Measurements from ENCODE around the gene MCCC2. TPM values are rescaled to one million over a fixed set of nuclear protein-coding genes. Genes with fewer than 3 reads are reported as not detected.
"Not testable (repeated sequence)": the region's sequence is repeated elsewhere in the genome, so short reads cannot be mapped to it uniquely, and the experiment has no call there.

Gene MCCC2
- total RNA-seq, 1 donor from 2014 or later = 115 TPM

DNA sequence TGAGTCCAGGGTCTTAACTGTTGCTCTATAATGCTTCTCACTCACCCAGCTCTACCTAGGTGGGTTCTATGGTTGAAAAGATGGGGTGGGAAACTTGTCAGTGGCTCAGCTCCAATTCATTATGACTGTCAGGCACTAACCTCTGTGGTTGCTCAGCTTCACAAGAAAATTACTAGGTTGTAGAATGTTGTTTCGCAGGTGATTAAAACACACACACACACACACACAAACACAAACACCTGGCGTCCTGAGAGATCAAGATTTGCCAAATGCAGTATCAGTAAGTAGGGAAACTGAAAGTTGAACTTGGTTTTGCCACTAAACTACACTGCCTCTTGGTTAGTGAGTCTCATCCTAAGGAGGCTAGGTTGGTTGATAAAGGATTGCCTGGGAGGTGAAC, 2.8 kb downstream of the MCCC2 start:
- DNase-seq (ENCODE audit: missing footprints) (no peak), ATAC-seq (no peak)
- intact Hi-C loops (cut with DNase I) = no loop called here

DNA sequence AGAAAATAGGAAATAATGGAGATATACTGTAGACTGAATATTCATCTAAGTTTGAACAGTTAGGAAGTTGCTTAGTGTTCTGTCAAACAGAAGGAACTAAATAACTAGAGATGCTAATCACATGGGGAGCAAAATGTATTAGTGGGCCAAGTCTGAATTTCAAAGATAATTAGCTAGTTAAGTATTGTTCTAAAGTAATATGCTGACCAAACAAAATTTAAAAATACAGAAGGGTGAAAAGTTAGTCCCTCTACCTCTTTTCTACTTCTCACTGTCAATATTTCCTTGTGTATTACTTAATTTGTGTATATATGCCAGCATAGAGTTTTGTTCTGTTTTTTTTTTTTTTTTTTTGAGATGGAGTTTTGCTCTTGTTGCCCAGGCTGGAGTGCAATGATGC, 4.0 kb downstream of the MCCC2 start:
- ATAC-seq = no peak
- no peak for DNase-seq (ENCODE audit: missing footprints)
- intact Hi-C loops (cut with DNase I) = no loop called here

DNA sequence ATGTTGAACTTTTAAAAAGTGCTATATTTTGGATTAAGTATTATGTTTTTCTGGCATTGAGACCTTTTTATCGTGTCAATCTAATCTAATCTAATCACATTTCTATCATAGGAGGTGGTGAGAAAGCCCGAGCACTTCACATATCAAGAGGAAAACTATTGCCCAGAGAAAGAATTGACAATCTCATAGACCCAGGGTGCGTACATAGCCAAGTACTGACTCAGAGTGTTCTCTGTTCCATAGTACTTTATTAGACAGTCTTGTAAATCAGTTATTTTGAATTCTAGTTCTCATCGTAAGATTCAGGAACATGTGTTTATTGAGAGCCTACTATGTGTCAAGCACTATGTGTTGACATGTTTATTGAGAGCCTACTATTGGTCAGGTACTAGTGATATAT, 9.0 kb downstream of the MCCC2 start:
- DNase-seq (ENCODE audit: missing footprints) (no peak), ATAC-seq (no peak)
- intact Hi-C loops (cut with DNase I) = no loop called here

DNA sequence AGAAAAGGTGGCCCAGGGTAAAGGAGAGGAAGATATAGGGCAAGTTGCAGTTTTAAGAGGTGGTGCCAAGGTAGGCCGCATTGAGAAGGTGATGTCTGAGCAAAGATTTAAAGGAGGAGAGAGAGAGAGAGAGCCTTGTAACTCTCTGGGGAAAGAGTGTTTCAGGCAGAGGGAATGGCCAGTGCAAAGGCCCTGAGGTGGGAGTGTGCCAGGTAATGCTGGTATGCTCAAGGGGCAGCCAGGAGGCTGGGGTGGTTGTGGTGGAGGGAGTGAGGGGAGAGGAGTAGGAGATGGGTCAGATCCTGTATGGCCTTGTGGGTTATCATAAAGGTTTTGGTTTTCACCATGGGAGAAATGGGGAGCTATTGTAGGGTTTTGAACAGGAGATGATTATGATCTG, 9.9 kb downstream of the MCCC2 start:
- intact Hi-C loops (cut with DNase I) = no loop called here
- ATAC-seq (no peak), DNase-seq (ENCODE audit: missing footprints) (no peak)

DNA sequence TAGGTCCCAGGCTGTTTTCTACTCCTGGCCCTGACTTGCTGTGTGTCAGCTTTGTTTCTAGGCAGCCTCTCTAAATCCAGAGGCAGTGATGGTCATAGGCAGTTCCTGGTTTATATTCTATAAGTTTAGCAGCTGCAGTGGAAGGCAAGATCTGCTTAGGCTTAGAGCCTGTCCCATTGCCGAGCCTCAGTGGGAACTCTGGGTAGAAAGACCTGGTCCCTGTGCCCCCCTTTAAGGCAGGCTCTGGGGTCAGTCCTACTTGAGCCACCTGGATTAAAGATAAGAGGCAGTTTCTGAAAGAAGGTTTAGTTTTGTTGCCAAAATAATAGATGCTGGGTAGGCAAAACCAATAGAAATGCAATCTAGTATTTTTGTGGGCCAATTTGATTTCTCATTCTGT, 13.6 kb downstream of the MCCC2 start:
- no peak for DNase-seq (ENCODE audit: missing footprints)
- peak; percentile 49 for ATAC-seq
- intact Hi-C loops (cut with DNase I) = no loop called here

DNA sequence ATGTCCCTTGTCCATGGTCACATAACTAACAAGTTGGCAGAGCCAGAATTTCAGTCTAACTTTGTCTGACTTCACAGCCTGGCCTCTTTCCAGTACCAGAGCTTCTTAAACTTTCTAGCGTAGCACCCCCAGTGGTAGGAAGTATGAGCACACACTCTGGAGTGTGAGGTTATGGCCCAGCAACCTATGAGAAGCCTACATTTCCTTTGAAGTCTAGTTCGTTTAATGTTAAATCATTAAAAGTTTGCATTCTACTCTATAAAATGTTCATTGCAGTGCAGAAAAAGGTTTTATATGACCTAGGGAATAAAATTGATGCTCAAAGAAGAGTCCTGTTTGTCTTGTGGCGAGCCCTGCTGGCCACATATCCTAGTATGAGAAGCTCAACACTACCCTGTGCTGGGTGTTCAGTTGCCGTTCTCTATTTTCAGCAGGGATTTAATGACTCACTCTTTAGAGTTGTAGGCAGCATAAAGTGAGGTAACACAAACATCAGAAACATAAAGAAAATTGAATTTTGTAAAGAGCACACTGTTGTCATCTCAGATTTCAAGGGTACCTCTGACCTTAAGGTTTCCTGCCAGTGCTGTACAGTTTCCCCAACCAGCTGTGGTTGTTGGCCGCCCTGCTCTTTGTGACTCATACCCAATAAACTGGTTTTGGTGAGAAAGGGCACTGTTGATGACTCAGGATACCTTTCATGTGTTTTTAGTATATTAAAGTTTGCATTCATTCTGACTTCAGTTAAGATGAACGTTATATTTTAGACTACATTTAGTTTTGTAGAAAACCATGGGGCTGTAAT, 14.3 kb downstream of the MCCC2 start:
- DNase-seq (ENCODE audit: missing footprints) (no peak), ATAC-seq (peak; percentile 88)
- intact Hi-C loops (cut with DNase I) = no loop called here

DNA sequence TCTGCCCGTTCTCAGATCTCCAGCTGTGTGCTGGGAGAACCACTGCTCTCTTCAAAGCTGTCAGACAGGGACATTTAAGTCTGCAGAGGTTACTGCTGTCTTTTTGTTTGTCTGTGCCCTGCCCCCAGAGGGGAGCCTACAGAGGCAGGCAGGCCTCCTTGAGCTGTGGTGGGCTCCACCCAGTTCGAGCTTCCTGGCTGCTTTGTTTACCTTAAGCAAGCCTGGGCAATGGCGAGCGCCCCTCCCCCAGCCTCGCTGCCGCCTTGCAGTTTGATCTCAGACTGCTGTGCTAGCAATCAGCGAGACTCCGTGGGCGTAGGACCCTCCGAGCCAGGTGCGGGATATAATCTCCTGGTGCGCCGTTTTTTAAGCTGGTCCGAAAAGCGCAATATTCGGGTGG, 22.8 kb downstream of the MCCC2 start:
- ATAC-seq; intact Hi-C loops (cut with DNase I); DNase-seq (ENCODE audit: missing footprints): not testable (repeated sequence)

DNA sequence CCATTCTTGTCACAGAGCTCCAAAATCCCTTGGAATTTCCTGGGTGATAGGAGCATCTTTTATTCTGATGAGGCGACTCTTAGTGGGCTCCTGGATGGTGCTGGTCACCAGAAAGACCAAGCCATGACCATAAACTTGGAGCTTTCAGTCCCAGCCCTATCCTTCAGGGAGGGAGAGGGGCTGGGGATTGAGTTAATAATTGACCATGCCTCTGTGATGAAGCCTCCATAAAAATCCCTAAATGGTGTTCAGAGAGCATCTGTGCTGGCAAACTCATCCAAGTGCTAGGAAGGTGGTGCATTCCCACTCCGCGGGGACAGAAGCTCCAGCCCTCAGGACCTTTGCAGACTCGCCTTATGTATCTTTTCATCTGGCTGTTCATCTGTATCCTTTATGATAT, 28.7 kb downstream of the MCCC2 start:
- intact Hi-C loops (cut with DNase I) = no loop called here
- no peak for DNase-seq (ENCODE audit: missing footprints)

DNA sequence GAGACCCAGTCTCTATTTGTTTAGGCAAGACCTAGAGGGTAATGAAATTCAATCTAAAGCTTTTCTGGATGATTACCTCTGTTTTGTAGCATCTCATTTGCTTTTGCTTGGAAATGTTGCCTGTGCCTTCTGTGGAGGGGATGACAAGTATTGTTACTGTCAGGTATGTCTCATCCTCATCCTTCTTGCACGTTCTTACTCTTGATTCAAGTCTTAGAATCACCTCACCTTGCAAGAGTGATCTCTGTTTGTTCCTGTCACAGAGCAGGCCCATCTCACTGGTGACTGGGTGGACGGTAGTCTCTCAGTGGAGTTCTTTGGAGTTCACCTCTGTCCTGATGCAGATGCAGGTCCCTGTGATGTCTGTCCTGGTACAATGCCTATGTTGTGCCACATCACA, 33.5 kb downstream of the MCCC2 start:
- intact Hi-C loops (cut with DNase I) = no loop called here
- ATAC-seq (no peak), DNase-seq (ENCODE audit: missing footprints) (no peak)

More for the DNA sequence above, 28.7 kb downstream of the MCCC2 start:
- no peak for ATAC-seq

DNA sequence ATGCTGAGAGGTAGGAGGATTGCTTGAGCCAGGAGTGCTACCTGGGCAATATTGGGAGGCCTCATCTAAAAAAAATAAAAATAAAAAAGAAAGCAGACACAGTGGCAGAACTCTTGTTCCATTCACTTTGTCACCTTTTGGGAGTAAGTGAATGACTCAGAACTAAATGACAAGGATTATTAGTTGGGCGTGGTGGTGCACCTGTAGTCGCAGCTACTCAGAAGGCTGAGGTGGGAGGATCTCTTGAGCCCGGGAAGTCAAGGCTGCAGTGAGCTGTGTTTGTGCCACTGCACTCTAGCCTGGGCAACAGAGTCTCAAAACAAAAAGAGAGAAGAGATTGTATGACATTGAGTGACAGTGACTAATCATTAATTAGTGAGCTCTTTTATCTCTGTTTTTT, 34.1 kb downstream of the MCCC2 start:
- ATAC-seq (no peak), DNase-seq (ENCODE audit: missing footprints) (no peak)
- intact Hi-C loops (cut with DNase I) = no loop called here

DNA sequence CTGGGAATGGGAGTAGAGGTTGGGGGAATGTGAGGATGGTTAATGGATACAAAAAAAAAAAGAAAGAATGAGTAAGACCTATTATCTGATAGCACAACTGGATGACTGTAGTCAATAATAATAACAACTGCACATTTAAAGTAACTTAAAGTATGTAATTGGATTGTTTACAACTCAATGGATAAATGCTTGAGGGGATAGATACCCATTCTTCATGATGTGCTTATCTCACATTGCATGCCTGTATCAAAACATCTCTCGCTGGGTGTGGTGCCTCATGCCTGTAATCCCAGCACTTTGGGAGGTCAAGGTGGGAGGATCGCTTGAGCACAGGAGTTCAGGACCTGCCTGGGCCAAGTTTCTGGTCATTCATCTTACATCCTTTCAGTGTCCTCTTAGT, 34.6 kb downstream of the MCCC2 start:
- ATAC-seq = no peak
- no peak for DNase-seq (ENCODE audit: missing footprints)
- intact Hi-C loops (cut with DNase I) = no loop called here

DNA sequence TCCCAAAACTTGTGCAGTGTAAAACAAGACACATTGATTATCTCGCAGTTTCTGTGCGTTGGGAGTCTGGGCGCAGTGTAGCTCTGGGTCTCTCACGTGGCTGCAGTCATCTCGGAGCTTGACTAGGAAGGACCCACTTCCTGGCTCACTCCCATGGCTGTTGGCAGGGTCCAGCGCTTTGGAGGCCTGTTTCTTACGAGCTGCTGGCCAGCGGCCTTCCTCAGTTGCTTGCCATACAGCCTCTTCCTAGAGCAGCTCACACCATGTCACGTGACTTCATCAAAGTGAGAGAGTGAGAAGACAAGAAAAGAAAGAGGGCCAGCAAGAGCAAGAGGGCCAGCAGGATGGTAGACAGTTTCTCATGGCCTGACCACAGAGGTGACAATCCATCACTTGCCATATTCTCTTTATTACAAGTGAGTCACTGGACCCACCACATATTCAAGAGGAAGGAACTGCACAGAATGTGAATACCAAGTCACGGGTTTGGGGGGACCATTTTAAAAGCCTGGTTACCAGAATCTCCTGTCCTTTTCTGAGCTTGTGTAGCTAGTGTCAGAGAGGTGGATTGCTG, 36.2 kb downstream of the MCCC2 start:
- intact Hi-C loops (cut with DNase I) = no loop called here
- DNase-seq (ENCODE audit: missing footprints) (no peak), ATAC-seq (no peak)

DNA sequence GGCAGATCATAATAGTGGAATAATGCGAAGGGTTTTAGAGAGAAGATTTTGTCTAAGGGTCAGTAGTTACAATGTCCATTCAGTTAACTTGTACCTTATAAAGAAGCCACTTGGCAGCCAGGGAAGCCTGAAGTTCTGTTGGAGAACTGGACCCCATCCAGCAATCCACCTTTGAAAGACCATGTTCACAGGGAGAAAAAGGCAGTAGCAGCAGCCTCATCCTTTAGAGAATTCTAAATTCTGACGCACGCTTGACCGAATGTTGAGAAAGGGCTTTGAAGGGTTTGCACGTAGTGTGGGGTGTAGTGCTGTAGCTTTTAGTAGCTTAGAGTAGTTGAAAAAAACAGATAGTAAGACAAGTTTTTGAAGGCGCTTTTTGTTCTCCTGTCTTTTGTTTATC, 42.8 kb downstream of the MCCC2 start:
- no peak for ATAC-seq
- no peak for DNase-seq (ENCODE audit: missing footprints)
- intact Hi-C loops (cut with DNase I) = no loop called here

DNA sequence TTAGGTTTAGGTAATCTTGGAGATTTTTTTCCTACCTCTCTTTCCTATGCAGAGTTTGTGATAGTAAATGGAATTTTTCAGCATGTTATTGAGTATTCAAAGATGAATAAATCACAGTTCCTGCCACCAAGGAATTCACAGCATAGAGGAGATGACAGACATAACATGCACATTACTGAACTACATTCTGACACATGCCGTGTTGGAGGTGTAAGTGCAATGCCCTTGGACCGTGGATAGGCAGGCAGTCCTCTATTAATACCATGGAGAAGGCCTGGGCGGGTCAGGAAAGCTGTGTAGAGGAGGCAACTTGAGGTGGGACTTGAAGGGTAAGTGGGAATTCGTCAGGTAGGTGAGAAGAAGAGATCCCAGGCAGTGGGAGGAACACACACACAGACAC, 43.9 kb downstream of the MCCC2 start:
- intact Hi-C loops (cut with DNase I) = loop anchor here (1.0 kb wide), 1 partner anchor 117 kb away; no protein-coding TSS in a partner anchor
- DNase-seq (ENCODE audit: missing footprints) (no peak), ATAC-seq (peak; percentile 96)

DNA sequence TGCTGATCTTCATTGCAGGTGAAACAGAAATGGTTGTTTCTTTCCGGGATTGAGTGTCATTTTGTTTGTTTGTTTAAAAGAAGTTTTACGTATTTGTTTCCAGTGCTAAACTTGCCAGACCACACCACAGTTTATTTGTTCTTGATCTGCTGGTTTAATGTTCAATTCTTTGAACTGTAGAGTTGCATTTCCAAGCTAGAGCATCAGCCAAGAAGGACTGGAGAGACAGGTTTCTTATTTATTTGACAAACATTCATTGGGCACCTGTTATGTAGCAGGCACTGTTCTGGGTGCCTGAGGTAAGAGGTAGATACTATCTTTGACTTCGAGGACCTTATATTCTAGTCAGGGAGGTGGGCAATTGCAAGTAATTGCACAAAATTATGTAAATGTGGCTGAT, 45.0 kb downstream of the MCCC2 start:
- no peak for DNase-seq (ENCODE audit: missing footprints)
- no peak for ATAC-seq
- intact Hi-C loops (cut with DNase I) = no loop called here

DNA sequence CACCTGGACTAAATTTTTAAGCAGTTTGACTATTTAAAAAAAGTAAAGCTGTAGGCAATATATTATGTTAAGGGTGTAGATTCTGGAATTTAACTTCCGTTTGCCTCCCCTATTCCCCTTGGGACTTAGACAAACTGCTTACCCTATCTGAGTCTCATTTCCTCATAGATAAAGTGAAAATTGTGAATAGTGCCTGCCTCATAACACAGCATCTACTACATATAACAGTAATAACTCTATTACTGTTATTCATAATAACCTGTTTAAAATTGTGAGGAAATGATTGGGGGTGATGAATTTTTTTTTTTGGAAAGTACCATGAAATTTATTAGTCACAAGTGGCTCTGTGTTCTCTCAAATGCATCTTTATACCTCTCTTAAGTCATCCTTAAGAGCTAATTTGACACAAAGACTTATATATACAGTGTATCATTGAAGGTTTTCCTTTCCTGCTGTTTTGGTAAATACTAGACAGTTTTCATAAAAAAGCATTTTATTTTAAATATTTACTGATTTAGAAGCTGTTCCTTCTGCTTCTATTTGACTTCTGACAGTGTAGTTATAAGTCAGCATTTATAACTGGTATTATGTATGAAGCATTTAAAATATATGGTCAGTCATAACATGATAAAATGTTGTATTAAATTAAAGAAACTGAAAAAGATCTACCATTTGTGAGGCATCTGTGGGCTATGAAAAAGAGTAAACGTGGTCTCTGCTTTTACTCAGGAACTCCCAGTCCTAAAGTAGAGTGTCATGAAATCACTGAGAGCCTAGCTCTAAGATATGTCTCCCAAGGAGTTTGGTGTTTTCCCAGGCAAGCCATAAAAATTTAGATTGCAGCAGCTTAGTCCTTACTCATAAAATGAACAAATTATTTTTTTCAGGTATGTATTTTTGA, 46.4 kb downstream of the MCCC2 start:
- no peak for DNase-seq (ENCODE audit: missing footprints)
- no peak for ATAC-seq
- intact Hi-C loops (cut with DNase I) = no loop called here

DNA sequence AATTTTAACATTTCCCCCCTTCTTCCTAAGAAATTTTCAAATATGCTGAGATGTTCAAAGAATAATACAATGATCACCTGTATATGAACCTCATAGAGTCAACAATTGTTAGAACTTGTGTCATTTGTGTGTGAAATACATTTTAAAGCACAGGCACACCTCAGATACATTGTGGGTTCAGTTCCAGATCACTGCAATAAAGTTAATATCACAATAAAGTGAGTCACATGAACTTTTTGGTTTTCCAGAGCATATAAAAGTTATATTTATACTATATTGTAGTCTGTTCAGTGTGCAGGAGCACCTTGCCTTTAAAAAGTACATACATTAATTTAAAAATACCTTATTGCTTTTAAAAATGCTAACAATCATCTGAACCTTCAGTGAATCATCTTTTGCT, 50.0 kb downstream of the MCCC2 start:
- ATAC-seq = no peak
- intact Hi-C loops (cut with DNase I) = no loop called here
- no peak for DNase-seq (ENCODE audit: missing footprints)

DNA sequence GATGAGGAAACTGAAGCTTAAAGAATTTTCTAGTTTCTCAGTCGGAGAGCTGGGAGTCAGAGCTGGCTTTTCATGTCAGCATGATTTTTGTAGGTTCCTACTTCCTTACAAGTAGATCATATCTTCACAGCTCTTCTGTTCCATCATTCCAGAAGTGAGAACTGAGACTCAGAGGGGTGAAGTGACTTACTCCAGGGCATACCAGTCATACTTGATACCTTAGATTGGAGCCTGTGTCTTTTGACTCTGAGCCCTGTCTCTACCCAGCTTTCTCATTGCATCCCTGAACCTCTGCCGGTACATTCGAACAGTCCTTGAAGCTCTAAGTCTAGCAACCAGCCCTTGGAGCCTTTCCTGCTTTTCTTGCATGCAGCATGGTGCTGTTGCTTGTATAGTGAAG, 53.3 kb downstream of the MCCC2 start:
- intact Hi-C loops (cut with DNase I) = no loop called here
- ATAC-seq = no peak
- no peak for DNase-seq (ENCODE audit: missing footprints)

DNA sequence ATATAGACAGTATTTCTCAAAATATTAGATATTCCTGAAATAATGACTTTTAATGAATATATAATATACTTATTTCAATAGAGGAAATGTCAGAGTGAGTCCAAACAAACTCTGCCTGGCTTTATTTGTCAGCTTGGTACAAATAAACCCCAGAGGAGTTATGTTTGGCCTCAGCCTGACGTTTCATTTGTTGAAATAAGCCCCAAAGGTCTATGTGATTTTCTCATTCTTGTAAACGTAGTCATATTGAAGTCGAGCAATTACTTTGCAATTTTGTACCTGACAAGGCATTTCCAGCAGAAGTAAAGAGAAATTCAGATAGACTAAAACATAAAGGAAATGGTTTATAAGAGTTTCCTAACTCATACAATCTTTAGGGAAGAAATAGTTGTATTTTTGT, 57.9 kb downstream of the MCCC2 start:
- DNase-seq (ENCODE audit: missing footprints) (no peak), ATAC-seq (no peak)
- intact Hi-C loops (cut with DNase I) = no loop called here

DNA sequence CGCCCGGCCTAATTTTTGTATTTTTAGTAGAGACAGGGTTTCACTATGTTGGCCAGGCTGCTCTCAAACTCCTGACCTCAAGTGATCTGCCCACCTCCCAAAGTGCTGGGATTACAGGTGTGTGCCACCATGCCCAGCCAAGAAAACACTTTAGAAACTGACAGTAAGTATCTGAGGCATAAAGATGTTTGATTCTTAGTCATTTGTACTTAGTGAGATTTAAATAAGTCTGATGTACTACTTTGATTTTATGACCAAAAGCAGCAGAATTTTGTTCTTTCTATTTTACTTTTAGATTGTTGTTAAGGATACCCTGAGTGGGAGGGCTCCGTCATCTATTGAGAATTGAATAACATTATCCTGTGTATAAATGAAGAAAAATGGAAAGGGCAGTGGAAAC, 63.8 kb downstream of the MCCC2 start:
- intact Hi-C loops (cut with DNase I); ATAC-seq; DNase-seq (ENCODE audit: missing footprints): not testable (repeated sequence)

Data from Right ventricle myocardium inferior (tissue), 1 donor.